PC-3 (cell line): ENCODE data around the gene XAF1. TPM values are rescaled to one million over a fixed set of nuclear protein-coding genes. Genes with fewer than 3 reads are reported as not detected.

Experiments
- ATAC-seq: fragments of 200-7000 bp; cut with Tn5 transposase; 2 replicates; pipeline ENCODE4 v1.9.1; 2020; ENCODE audit warnings: mild to moderate bottlenecking, moderate library complexity
- BruUV-seq: library from RNA; stranded (reverse); fragments of 400-500 nt; replicated peaks from 2 replicates; lab custom pipeline; 2021; lab: Mats Ljungman, UMichigan
- CTCF ChIA-PET: fragments of 300-600 bp; sonication (Branson Sonifier 250); formaldehyde crosslinking; loops from one replicate; lab custom pipeline; 2022; ENCODE audit warnings: antibody characterized with exemption; lab: Charles Lee
- POLR2A ChIA-PET: fragments of 300-600 bp; sonication (Branson Sonifier 250); formaldehyde crosslinking; loops from one replicate; lab custom pipeline; 2022; ENCODE audit warnings: antibody characterized with exemption; ENCODE audit not compliant: unreplicated experiment; lab: Charles Lee
- DNase-seq: peaks from one replicate; pipeline ENCODE4 v3.0.0-alpha.2; 2015
- H2AFZ ChIP-seq: fragments of 300-600 bp; sonication (generic); 2 replicates; pipeline ENCODE4 v1.6.0; 2016; ENCODE audit warnings: antibody characterized with exemption, low read length
- H3F3A ChIP-seq: fragments of 300-600 bp; sonication (generic); one replicate; pipeline ENCODE4 v1.6.0; 2017; ENCODE audit warnings: antibody characterized with exemption, low read length, control low read depth, mild to moderate bottlenecking; ENCODE audit not compliant: unreplicated experiment
- H3K27ac ChIP-seq: fragments of 300-600 bp; sonication (generic); 2 replicates; pipeline ENCODE4 v1.5.1; 2016; ENCODE audit warnings: mild to moderate bottlenecking, low read length
- H3K27me3 ChIP-seq: fragments of 300-600 bp; sonication (generic); 2 replicates; pipeline ENCODE4 v1.6.1; 2016; ENCODE audit warnings: low read length, mixed read lengths
- H3K36me3 ChIP-seq: fragments of 300-600 bp; sonication (generic); 2 replicates; pipeline ENCODE4 v1.6.1; 2016; ENCODE audit warnings: low read depth, mixed run types, low read length, mixed read lengths
- H3K4me1 ChIP-seq: fragments of 300-600 bp; sonication (generic); 2 replicates; pipeline ENCODE4 v1.5.1; 2016; ENCODE audit warnings: low read length; ENCODE audit not compliant: insufficient read depth
- H3K4me2 ChIP-seq: fragments of 300-600 bp; sonication (generic); 2 replicates; pipeline ENCODE4 v1.6.0; 2016; ENCODE audit warnings: low read length
- H3K4me3 ChIP-seq: fragments of 300-600 bp; sonication (generic); 2 replicates; pipeline ENCODE4 v1.5.1; 2016; ENCODE audit warnings: mild to moderate bottlenecking, low read length, mixed read lengths
- H3K79me2 ChIP-seq: fragments of 300-600 bp; sonication (generic); 2 replicates; pipeline ENCODE4 v1.6.1; 2017; ENCODE audit warnings: low read length, mixed read lengths
- H3K9ac ChIP-seq: fragments of 300-600 bp; sonication (generic); 2 replicates; pipeline ENCODE4 v1.6.0; 2016; ENCODE audit warnings: mild to moderate bottlenecking, low read length
- H3K9me2 ChIP-seq: fragments of 300-600 bp; sonication (generic); replicated peaks from 2 replicates; pipeline ENCODE4 v1.6.1; 2016; ENCODE audit warnings: mixed run types, low read length, mixed read lengths
- H3K9me3 ChIP-seq: fragments of 300-600 bp; sonication (generic); 2 replicates; pipeline ENCODE4 v1.6.1; 2016; ENCODE audit warnings: low read length, mixed read lengths
- H4K20me1 ChIP-seq: fragments of 300-600 bp; sonication (generic); 2 replicates; pipeline ENCODE4 v1.6.1; 2016; ENCODE audit warnings: low read length, mixed read lengths
- EZH2 ChIP-seq: fragments of 300-600 bp; sonication (generic); IDR thresholded peaks from one replicate; pipeline ENCODE4 v1.6.1; 2017; ENCODE audit warnings: antibody characterized with exemption, mild to moderate bottlenecking, low read length; ENCODE audit not compliant: unreplicated experiment
- EZH2phosphoT487 ChIP-seq: fragments of 300-600 bp; sonication (generic); IDR thresholded peaks from 2 replicates; pipeline ENCODE4 v1.6.1; 2018; ENCODE audit warnings: mild to moderate bottlenecking, antibody characterized with exemption, low read length, borderline replicate concordance
- intact Hi-C: fragments of 100-400 bp; cut with micrococcal nuclease; formaldehyde crosslinking; loops from 2 replicates; pipeline ENCODE4 v1.9.0; 2023
- total RNA-seq: library from RNA; depleted of rRNA; stranded (reverse); fragments of >200 nt; gene quantifications from 2 replicates; pipeline ENCODE4 v1.2.3, GENCODE V29; 2014
- TF ChIP-seq, protein P1 (sequence below): fragments of 300-600 bp; sonication (generic); conservative IDR thresholded peaks from 2 replicates; pipeline ENCODE4 v1.5.1; 2017; ENCODE audit warnings: antibody characterized with exemption, low read depth, mild to moderate bottlenecking, low read length

XAF1 gene
- total RNA-seq, 1 experiment from 2014 or later = not detected

DNA sequence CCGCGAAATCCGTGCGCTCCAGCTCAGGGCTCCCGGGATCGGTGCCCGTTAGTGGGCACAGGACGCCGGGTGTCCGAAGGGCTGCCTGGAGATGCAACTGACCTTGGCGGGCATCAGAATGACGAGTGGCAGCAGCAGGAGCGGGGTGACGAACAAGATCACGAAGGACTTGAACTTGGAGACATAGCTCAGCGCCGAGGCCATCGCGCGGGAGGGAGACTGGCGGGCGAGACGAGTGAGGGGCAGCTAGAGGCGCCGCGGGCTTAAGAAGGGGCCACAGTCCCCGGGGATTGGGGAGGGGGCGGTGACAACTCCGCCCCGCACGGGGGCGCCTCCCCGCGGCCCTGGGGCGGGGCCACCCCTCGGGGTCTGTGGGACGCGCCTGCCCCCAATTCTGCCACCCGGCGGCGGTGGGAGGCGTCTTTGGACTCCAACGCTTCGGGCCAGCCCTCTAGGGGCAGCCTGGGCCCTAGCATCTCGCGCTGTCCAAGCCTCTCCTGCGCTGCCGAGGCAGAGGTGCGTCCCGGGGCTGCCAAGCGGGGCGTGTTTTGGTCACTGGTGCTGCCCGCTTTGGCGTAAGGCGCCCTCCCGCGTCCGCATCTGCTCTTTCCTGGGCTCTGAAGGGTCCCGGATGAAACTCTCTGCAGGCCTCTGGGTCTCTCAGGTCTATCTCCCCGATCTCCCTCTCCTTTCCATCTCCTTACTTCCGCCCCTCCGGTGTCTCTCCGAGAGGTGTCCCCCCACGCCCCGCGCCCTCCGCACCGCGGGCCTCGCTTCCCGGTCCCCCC lies 42.5 kb upstream of the XAF1 start, which contains the start of gene SLC13A5:
Gene SLC13A5 (minus strand): TSS at position 240 of the 788 bp plus-strand sequence. CDS start 36 bp downstream, at position 204.
- ChIA-PET CTCF (interaction anchor here (0.6 kb wide), 1 partner anchor 13 kb away, joined by 4 read pairs; no protein-coding TSS in a partner anchor), POLR2A (no interaction called here)
- no TSS peak for BruUV-seq
- no peaks in the 10 kb centered on the region for H3K79me2 ChIP-seq
- H3K9me2 ChIP-seq = no peaks in the 10 kb centered on the region
- H2AFZ ChIP-seq = no peak within 1 kb of the TSS
- H3K4me1 ChIP-seq = no peaks in the 10 kb centered on the region
- H3K9me3 ChIP-seq = no peaks in the 10 kb centered on the region
- H3K4me3 ChIP-seq = no peak within 1 kb of the TSS
- H3K9ac ChIP-seq = no peak within 1 kb of the TSS
- intact Hi-C loops = no loop called here
- H3K36me3 ChIP-seq = no peaks in the 10 kb centered on the region
- H3K27ac ChIP-seq = no peak within 1 kb of the TSS
- no peaks in the 10 kb centered on the region for H3K27me3 ChIP-seq
- H3K4me2 ChIP-seq = no peak within 1 kb of the TSS
- no peaks in the 10 kb centered on the region for H4K20me1 ChIP-seq
- DNase-seq (no peak), ATAC-seq (no peak)
- TF ChIP-seq EZH2 = no peak
- no peak for TF ChIP-seq EZH2phosphoT487
- TF ChIP-seq, protein P1, sequence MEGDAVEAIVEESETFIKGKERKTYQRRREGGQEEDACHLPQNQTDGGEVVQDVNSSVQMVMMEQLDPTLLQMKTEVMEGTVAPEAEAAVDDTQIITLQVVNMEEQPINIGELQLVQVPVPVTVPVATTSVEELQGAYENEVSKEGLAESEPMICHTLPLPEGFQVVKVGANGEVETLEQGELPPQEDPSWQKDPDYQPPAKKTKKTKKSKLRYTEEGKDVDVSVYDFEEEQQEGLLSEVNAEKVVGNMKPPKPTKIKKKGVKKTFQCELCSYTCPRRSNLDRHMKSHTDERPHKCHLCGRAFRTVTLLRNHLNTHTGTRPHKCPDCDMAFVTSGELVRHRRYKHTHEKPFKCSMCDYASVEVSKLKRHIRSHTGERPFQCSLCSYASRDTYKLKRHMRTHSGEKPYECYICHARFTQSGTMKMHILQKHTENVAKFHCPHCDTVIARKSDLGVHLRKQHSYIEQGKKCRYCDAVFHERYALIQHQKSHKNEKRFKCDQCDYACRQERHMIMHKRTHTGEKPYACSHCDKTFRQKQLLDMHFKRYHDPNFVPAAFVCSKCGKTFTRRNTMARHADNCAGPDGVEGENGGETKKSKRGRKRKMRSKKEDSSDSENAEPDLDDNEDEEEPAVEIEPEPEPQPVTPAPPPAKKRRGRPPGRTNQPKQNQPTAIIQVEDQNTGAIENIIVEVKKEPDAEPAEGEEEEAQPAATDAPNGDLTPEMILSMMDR = no peak
- no peaks in the 10 kb centered on the region for H3F3A ChIP-seq

DNA sequence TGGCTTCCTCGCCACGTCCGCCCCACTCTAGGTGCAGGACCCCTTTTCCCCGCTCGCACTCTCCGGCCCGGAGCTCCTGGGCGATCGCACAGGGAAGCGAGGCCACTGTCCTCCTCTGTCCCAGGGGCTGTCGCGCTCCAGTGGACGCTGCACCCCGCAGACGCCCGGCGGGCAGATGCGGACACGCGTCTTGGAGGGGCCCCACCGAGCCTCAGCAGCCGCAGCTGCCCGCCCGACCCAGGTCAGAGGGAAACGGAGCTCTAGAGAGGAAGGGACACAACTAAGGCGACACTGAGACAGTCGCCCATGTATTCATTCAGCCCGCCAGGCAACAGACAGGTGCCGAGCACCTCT lies 42.0 kb upstream of the XAF1 start:
- H3K9ac ChIP-seq = no peak overlapping the region
- no peaks in the 10 kb centered on the region for H3F3A ChIP-seq
- no peak overlapping the region for H3K27ac ChIP-seq
- DNase-seq (no peak), ATAC-seq (no peak)
- H3K27me3 ChIP-seq = no peaks in the 10 kb centered on the region
- ChIA-PET CTCF (interaction anchor here (0.6 kb wide), 1 partner anchor 14 kb away, joined by 4 read pairs; no protein-coding TSS in a partner anchor), POLR2A (no interaction called here)
- intact Hi-C loops = no loop called here
- H3K79me2 ChIP-seq = no peaks in the 10 kb centered on the region
- no peaks in the 10 kb centered on the region for H3K9me3 ChIP-seq
- H3K4me3 ChIP-seq = no peak overlapping the region
- H3K36me3 ChIP-seq = no peaks in the 10 kb centered on the region
- TF ChIP-seq, protein P1 = no peak
- TF ChIP-seq EZH2phosphoT487 = no peak
- TF ChIP-seq EZH2 = no peak
- H3K4me1 ChIP-seq = no peaks in the 10 kb centered on the region
- no TSS peak for BruUV-seq
- no peaks in the 10 kb centered on the region for H4K20me1 ChIP-seq
- no peak overlapping the region for H2AFZ ChIP-seq
- H3K4me2 ChIP-seq = no peak overlapping the region
- no peaks in the 10 kb centered on the region for H3K9me2 ChIP-seq

DNA sequence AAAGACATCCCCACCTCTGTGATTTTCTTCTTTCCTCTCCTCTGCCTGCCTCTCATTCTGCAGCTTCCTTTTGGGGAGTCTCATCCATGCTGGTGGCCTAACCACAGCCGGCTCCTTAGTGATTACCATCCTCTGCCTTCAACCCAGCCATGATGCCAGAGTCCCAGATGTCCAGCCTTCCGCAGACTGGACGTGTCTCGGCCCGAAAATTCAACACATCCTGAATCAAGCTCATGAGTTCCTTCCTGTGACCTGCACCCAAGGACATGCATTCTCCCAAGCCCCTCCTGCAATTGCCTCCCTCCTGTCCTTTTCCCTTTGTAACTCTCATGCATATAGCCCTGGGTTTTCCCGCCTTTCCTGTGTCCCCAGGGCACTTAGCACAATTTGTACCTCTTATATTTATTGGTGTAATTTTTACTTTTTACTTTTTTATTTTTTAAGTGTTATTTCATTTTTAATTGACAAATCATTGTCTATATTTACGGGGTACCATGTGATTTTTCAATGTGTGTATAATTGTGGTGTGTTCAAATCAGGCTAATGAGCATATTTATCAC lies 41.5 kb upstream of the XAF1 start:
- no peaks in the 10 kb centered on the region for H4K20me1 ChIP-seq
- no peaks in the 10 kb centered on the region for H3K9me3 ChIP-seq
- H3K36me3 ChIP-seq = no peaks in the 10 kb centered on the region
- no peaks in the 10 kb centered on the region for H3K9me2 ChIP-seq
- no peak for TF ChIP-seq EZH2
- no peak for TF ChIP-seq EZH2phosphoT487
- TF ChIP-seq, protein P1 = no peak
- H2AFZ ChIP-seq = no peak overlapping the region
- ATAC-seq (no peak), DNase-seq (no peak)
- H3K4me3 ChIP-seq = no peak overlapping the region
- no peak overlapping the region for H3K27ac ChIP-seq
- H3K27me3 ChIP-seq = no peaks in the 10 kb centered on the region
- ChIA-PET CTCF (interaction anchor here (0.6 kb wide), 1 partner anchor 14 kb away, joined by 4 read pairs; no protein-coding TSS in a partner anchor), POLR2A (no interaction called here)
- H3K79me2 ChIP-seq = no peaks in the 10 kb centered on the region
- no peak overlapping the region for H3K9ac ChIP-seq
- no peaks in the 10 kb centered on the region for H3K4me1 ChIP-seq
- no TSS peak for BruUV-seq
- H3K4me2 ChIP-seq = no peak overlapping the region
- no peaks in the 10 kb centered on the region for H3F3A ChIP-seq
- intact Hi-C loops = no loop called here
